Ishikawa (cell line): ENCODE results near the gene SSTR3.

Experiments used
- CEBPB ChIP-seq: IDR thresholded peaks from 2 replicates; pipeline ENCODE4 v1.6.1; 2012
- CREB1 ChIP-seq: IDR thresholded peaks from 2 replicates; pipeline ENCODE4 v1.6.1; 2012; ENCODE audit warnings: low read depth
- EP300 ChIP-seq: IDR thresholded peaks from 2 replicates; pipeline ENCODE4 v1.6.1; 2012; ENCODE audit warnings: borderline replicate concordance
- RAD21 ChIP-seq: IDR thresholded peaks from 2 replicates; pipeline ENCODE4 v1.6.1; 2012; ENCODE audit warnings: low read depth
- TAF1 ChIP-seq: IDR thresholded peaks from 2 replicates; pipeline ENCODE4 v1.6.1; 2012; ENCODE audit warnings: low read depth, mild to moderate bottlenecking
- USF1 ChIP-seq: IDR thresholded peaks from 2 replicates; pipeline ENCODE4 v1.6.1; 2012
- YY1 ChIP-seq: IDR thresholded peaks from 2 replicates; pipeline ENCODE4 v1.6.1; 2012; ENCODE audit warnings: low read depth
- TF ChIP-seq, protein P1 (sequence below): IDR thresholded peaks from 2 replicates; pipeline ENCODE4 v1.6.1; 2012
- TF ChIP-seq, protein P2 (sequence below): IDR thresholded peaks from 2 replicates; pipeline ENCODE4 v1.6.1; 2012; ENCODE audit warnings: low read depth, mild to moderate bottlenecking

DNA sequence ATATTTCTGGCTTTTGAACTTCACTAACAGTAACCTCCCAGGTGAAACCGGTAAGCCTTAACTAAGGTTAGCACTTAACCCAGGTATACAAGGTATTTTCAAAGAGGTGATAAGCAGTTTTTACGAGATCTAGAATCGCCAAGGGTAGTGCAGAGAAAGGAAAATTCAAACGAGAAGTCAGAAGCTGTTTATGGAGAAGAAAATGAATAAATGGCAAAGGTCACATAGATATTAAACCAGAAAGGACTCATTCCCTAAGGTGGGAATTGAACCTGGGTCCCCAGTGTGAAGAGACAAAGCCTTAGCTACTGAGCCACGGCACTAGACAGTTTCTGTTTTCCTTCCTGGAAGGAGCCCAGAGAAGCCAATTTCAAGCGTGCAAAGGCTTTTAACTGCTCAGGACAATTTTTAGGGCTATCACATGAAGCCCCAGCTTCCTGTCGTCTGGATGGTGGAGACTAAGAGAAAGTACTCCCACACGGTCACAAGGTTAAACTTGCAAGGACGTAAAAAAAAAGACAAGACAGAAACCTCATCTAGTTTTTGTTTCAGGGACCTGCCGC, 18.6 kb downstream of the SSTR3 start:
- TF ChIP-seq, protein P1, sequence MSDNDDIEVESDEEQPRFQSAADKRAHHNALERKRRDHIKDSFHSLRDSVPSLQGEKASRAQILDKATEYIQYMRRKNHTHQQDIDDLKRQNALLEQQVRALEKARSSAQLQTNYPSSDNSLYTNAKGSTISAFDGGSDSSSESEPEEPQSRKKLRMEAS, result no peak
- no peak for TF ChIP-seq TAF1
- no peak for TF ChIP-seq YY1
- TF ChIP-seq CREB1, result no peak
- TF ChIP-seq USF1, result no peak
- no peak for TF ChIP-seq RAD21
- no peak for TF ChIP-seq CEBPB
- TF ChIP-seq, protein P2, sequence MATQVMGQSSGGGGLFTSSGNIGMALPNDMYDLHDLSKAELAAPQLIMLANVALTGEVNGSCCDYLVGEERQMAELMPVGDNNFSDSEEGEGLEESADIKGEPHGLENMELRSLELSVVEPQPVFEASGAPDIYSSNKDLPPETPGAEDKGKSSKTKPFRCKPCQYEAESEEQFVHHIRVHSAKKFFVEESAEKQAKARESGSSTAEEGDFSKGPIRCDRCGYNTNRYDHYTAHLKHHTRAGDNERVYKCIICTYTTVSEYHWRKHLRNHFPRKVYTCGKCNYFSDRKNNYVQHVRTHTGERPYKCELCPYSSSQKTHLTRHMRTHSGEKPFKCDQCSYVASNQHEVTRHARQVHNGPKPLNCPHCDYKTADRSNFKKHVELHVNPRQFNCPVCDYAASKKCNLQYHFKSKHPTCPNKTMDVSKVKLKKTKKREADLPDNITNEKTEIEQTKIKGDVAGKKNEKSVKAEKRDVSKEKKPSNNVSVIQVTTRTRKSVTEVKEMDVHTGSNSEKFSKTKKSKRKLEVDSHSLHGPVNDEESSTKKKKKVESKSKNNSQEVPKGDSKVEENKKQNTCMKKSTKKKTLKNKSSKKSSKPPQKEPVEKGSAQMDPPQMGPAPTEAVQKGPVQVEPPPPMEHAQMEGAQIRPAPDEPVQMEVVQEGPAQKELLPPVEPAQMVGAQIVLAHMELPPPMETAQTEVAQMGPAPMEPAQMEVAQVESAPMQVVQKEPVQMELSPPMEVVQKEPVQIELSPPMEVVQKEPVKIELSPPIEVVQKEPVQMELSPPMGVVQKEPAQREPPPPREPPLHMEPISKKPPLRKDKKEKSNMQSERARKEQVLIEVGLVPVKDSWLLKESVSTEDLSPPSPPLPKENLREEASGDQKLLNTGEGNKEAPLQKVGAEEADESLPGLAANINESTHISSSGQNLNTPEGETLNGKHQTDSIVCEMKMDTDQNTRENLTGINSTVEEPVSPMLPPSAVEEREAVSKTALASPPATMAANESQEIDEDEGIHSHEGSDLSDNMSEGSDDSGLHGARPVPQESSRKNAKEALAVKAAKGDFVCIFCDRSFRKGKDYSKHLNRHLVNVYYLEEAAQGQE, result no peak
- TF ChIP-seq EP300, result no peak
